HFF-Myc (cell line): Measurements from ENCODE around the gene GNG7.
"Not testable (repeated sequence)": the region's sequence is repeated elsewhere in the genome, so short reads cannot be mapped to it uniquely, and the experiment has no call there.

Source experiments
- DNase-seq: peaks from one replicate; pipeline ENCODE4 v3.0.0-alpha.2; 2011; ENCODE audit warnings: low read depth; ENCODE audit errors: extremely low read depth
- H3K4me3 ChIP-seq: replicated peaks from 2 replicates; pipeline ENCODE4 v1.5.1; 2011; ENCODE audit warnings: low read depth, mild to moderate bottlenecking, control low read depth, low read length
- TF ChIP-seq, protein P1 (sequence below): IDR thresholded peaks from 2 replicates; pipeline ENCODE4 v1.5.1; 2012; ENCODE audit warnings: mild to moderate bottlenecking, low read depth, low read length, control low read depth; ENCODE audit errors: missing control alignments

The GNG7 gene

DNA sequence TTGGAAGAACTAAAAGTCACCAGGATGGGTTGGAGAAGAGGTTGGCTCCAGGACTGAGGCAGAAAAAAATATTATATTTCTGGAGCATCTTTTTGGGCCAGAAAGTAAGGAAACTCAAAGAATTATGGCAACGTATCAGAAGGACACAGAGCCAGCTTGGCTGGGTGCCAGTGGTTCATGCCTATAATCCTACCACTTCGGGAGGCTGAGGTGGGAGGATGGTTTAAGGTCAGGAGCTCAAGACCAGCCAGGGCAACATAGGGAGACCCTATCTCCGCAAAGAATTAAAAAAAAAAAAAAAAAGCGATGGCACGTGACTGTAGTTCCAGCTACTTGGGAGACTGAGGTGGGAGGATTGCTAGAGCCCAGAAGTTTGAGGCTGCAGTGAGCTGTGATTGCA, 118.5 kb downstream of the GNG7 start:
- no peak overlapping the region for H3K4me3 ChIP-seq
- DNase-seq = no peak
- TF ChIP-seq, protein P1, sequence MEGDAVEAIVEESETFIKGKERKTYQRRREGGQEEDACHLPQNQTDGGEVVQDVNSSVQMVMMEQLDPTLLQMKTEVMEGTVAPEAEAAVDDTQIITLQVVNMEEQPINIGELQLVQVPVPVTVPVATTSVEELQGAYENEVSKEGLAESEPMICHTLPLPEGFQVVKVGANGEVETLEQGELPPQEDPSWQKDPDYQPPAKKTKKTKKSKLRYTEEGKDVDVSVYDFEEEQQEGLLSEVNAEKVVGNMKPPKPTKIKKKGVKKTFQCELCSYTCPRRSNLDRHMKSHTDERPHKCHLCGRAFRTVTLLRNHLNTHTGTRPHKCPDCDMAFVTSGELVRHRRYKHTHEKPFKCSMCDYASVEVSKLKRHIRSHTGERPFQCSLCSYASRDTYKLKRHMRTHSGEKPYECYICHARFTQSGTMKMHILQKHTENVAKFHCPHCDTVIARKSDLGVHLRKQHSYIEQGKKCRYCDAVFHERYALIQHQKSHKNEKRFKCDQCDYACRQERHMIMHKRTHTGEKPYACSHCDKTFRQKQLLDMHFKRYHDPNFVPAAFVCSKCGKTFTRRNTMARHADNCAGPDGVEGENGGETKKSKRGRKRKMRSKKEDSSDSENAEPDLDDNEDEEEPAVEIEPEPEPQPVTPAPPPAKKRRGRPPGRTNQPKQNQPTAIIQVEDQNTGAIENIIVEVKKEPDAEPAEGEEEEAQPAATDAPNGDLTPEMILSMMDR = no peak

DNA sequence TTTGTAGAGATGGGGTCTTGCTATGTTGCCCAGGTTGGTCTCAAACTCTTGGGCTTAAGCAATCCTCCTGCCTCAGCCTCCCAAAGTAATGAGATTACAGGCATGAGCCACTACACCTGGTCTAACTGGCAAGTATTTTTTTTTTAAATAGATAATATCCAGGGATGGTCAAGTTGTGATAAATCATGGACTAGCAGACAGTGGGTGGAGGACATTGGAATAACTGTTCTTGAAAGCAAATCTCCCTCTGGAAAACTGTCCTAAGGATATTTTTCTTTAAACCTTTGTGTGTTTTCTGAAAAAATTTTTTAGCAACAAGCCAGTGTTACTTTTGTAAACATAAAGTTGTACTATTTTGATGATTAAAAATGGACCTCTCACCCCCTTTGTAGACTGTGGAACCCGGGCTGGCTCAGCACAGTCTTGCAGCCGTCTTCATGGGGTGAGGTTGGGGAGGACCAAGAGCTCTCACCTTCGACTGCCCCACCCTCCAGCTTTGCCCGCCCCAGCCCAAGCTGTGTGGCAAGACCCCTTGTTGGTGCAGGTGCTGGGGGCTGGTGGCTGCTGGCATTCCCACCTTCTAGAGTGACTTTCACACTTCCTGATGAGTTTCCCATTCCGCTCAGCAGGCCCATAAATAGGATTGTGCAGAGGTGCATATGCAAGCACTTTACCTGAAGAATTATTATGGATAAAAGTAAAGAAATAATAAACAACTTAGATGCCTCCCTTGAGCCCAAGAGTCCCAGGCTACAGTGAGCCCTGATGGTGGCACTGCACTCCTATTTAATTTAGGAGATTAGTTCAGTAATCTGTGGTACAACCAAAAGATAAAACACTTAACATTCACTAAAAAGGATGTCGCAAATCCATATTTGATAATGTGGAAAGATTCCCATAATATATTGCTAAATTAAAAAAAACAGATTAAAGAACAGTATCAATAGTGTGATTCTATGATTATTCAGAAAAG, 119.2 kb downstream of the GNG7 start:
- TF ChIP-seq, protein P1 = no peak
- H3K4me3 ChIP-seq = no peak overlapping the region
- DNase-seq = no peak

DNA sequence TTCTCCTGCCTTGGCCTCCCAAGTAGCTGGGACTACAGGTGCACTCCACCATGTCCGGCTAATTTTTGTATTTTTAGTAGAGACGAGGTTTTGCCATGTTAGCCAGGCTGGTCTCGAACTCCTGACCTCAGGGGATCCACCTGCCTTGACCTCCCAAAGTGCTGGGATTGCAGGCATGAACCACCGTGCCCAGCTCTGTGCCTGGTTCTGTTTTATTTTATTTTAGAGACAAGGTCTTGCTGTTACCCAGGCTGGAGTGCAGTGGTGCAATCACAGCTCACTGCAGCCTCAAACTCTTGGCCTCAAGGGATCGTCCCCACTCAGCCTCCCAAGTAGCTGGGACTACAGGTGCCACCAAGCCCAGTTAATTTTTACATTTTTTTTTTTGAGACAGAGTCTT, 122.1 kb downstream of the GNG7 start:
- H3K4me3 ChIP-seq, DNase-seq: not testable (repeated sequence)

DNA sequence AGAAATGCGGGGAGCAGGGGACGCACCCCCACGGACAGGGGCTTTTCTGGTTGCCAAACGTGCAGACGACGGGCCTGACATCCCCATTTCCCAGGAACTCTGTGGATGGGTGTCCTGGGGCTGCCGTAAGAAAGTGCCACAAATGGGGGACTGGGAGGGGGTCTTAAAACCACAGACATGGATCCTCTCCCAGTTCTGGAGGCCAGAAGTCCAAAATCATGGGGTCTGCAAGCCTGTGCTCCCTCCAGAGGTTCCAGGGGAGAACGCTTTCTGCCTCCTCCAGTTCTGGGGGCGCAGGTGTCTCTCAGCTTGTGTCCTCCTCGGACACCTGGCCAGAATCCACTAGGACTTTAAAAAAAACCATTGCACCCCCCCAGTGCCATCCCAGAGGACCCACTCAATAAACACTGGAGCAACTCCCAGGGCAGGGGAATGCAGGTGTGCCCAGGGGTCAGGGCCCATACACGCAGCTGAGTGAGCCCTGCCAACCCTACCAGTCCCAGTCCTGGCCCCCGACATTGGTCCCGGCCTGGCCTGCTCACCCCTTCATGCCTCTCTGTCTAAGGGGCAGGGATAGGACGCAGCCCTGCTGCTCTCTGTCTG, 122.7 kb downstream of the GNG7 start:
- H3K4me3 ChIP-seq = no peak overlapping the region
- TF ChIP-seq, protein P1 = no peak
- no peak for DNase-seq

DNA sequence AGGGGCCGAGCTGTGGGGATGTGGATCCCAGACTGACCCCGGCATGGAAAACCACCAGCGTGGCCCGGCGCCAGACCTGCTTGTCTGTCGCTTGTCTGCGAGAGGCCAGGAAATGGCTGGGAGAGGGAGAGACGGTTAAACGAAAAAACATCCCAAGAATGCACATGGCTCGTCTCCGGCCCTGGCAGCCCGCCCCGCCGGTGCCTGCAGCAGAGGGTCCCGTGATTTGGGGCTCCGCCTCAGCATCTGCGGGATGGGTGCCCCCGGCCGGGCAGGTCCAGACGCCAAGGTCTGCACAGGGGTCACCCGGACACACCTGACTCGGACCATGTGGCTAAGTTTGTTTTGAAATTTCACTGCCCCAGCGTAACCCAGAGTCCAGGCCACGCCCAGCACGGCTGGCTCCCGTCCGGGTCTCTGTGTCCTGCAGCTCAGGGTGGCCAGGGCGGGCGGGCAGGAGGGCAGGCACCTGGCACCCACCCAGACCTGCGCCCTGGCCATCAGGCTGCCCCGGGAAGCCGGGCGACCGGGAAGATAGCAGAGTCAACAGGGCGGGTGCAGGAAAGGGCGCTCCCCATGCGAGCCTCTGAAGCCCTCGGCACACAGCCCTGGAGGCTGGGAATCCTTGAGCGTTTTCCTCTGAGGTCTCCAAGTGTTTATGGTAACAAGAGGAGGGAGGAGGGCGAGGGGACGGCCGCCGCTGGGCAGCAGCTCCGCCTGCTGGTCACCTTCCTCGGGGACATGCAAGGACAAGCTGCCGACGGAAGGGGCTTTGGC, 123.4 kb downstream of the GNG7 start:
- TF ChIP-seq, protein P1 = peak; percentile 90
- H3K4me3 ChIP-seq = peak overlapping the region; percentile 45
- no peak for DNase-seq

DNA sequence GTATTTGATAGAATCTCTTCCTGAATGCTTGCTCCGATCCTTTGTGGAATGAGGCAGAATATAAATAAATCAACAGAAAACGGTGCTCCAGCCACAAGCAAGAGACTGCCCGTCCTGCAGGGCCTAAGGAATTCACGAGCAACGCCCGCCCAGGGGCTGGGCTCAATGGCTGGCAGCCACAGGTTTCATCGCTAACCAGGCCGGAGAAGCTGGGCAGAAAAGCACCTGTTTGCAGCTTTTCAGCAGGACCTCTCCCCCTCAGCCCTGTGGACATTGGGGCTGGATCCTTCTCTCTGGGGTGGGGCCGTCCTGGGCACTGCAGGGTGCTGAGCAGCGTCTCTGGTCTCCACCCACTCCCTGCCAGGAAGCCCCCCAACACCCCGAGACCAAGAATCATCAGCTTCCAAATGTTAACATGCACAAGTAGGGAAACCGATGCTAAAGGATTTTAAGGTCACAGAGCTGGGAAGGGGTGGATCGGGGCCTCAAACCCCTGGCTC, 124.1 kb downstream of the GNG7 start:
- TF ChIP-seq, protein P1 = no peak
- H3K4me3 ChIP-seq = peak overlapping the region; percentile 45
- no peak for DNase-seq
